Karpas-422 (cell line): ENCODE data around the gene CYSRT1. TPM values are rescaled to one million over a fixed set of nuclear protein-coding genes. Genes with fewer than 3 reads are reported as not detected.

ENCODE experiments used
- DNase-seq: peaks from one replicate; pipeline ENCODE4 v3.0.0-alpha.2; 2015
- H2AFZ ChIP-seq: fragments of 200-600 bp; sonication (generic); 2 replicates; pipeline ENCODE4 v1.6.1; 2014; ENCODE audit warnings: antibody characterized with exemption, low read length, mixed read lengths
- H3K27ac ChIP-seq: fragments of 200-600 bp; sonication (generic); 2 replicates; pipeline ENCODE4 v1.5.1; 2014; ENCODE audit warnings: mild to moderate bottlenecking, low read length, moderate library complexity
- H3K27me3 ChIP-seq: fragments of 200-600 bp; sonication (generic); 2 replicates; pipeline ENCODE4 v1.6.1; 2014; ENCODE audit warnings: low read length, mixed read lengths
- H3K36me3 ChIP-seq: fragments of 200-600 bp; sonication (generic); 2 replicates; pipeline ENCODE4 v1.6.1; 2014; ENCODE audit warnings: low read length, mixed read lengths; ENCODE audit not compliant: insufficient read depth
- H3K4me1 ChIP-seq: fragments of 200-600 bp; sonication (generic); 2 replicates; pipeline ENCODE4 v1.6.1; 2014; ENCODE audit warnings: mild to moderate bottlenecking, low read length, mixed read lengths
- H3K4me2 ChIP-seq: fragments of 200-600 bp; sonication (generic); 2 replicates; pipeline ENCODE4 v1.6.1; 2014; ENCODE audit warnings: low read length, low read depth, mild to moderate bottlenecking; ENCODE audit not compliant: poor library complexity, severe bottlenecking
- H3K4me3 ChIP-seq: fragments of 200-600 bp; sonication (generic); 2 replicates; pipeline ENCODE4 v1.5.1; 2014; ENCODE audit warnings: mild to moderate bottlenecking, antibody characterized with exemption, low read length, mixed read lengths
- H3K79me2 ChIP-seq: fragments of 200-600 bp; sonication (generic); 2 replicates; pipeline ENCODE4 v1.6.1; 2014; ENCODE audit warnings: mild to moderate bottlenecking, low read length, mixed read lengths
- H3K9ac ChIP-seq: fragments of 200-600 bp; sonication (generic); 2 replicates; pipeline ENCODE4 v1.6.0; 2014; ENCODE audit warnings: low read length
- H3K9me2 ChIP-seq: fragments of 200-600 bp; sonication (generic), shearing (Covaris generic); replicated peaks from 2 replicates; pipeline ENCODE4 v1.6.0; 2014; ENCODE audit warnings: mild to moderate bottlenecking, low read length, moderate library complexity; ENCODE audit not compliant: insufficient read depth
- H3K9me3 ChIP-seq: fragments of 300-700, 200-600 bp; sonication (generic); 2 replicates; pipeline ENCODE4 v1.6.1; 2014; ENCODE audit warnings: low read length, mixed read lengths
- H4K20me1 ChIP-seq: fragments of 200-600 bp; sonication (generic); 2 replicates; pipeline ENCODE4 v1.6.1; 2014; ENCODE audit warnings: mild to moderate bottlenecking, antibody characterized with exemption, low read length, low read depth; ENCODE audit not compliant: insufficient read depth
- total RNA-seq: library from RNA; depleted of rRNA; stranded (reverse); fragments of >200 nt; shearing (Covaris generic); gene quantifications from 2 replicates; pipeline ENCODE4 v1.2.3, GENCODE V29; 2014; ENCODE audit warnings: low replicate concordance

CYSRT1 gene
- total RNA-seq, 1 experiment from 2014 or later = 0.75 TPM

DNA sequence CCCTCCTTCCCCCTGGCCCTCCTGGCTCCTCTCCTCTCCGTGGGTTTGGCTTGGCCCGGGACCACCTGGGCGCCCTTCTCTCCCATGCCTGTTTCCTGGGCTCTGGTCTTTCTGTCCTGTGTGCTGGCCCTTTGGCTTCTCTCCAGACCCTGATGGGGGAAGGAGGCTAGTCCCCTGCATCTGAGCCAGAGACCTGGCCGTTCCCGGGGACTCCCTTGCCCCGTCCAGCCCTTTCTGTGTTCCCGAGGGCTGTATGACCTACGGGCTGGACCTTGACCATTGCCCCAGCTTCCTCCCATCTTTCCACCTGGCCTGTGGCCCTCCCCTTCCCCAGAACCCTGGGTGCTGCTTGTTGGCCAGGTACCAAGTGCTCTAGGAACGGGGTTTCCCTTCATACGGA lies 38.5 kb downstream of the CYSRT1 start:
- Histone ChIP-seq H3K79me2 (no peaks in the 10 kb centered on the region), H3K9me2 (no peaks in the 10 kb centered on the region), H4K20me1 (no peaks in the 10 kb centered on the region), H3K4me1 (peaks cover 20% of the 10 kb centered on the region), H3K27ac (no peak overlapping the region), H3K9me3 (no peaks in the 10 kb centered on the region), H2AFZ (no peak overlapping the region), H3K36me3 (peaks cover 10% of the 10 kb centered on the region), H3K4me3 (no peak overlapping the region), H3K4me2 (no peak overlapping the region), H3K9ac (no peak overlapping the region), H3K27me3 (no peaks in the 10 kb centered on the region)
- DNase-seq = no peak

DNA sequence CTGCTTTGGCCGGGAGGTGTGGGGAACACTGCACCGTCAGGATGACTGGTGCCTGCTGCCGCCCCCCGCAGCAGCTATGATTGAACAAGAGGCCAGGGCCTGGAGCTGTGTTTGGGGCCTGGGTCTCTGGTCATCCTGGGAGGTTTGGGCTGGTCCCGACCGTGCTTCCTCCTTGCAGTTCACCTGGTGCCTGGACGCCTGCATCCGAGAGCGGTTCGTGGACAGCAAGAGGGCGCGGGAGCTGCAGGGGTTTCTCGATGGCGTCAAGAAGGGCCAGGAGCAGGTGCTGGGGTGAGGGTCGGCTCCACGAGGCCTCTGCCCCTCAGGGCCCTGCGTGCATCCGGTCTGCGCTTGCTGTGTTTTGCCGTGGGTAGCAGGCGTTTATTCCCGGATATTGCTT lies 39.1 kb downstream of the CYSRT1 start:
- Histone ChIP-seq H3K36me3 (peaks cover 5% of the 10 kb centered on the region), H4K20me1 (no peaks in the 10 kb centered on the region), H3K9ac (no peak overlapping the region)

GRCh38 chr9:137265496-137266161 lies 40.7 kb downstream of the CYSRT1 start:
- Histone ChIP-seq H3K27me3 (no peaks in the 10 kb centered on the region), H2AFZ (no peak overlapping the region), H3K27ac (no peak overlapping the region), H4K20me1 (no peaks in the 10 kb centered on the region), H3K9me2 (no peaks in the 10 kb centered on the region), H3K36me3 (peaks cover 8% of the 10 kb centered on the region; the same call in 1 of the 2 replicates), H3K4me1 (peaks cover 36% of the 10 kb centered on the region), H3K9me3 (no peaks in the 10 kb centered on the region), H3K4me2 (no peak overlapping the region), H3K79me2 (0 out of 2 replicates have a peak, but pooled peaks cover 2% of the 10 kb centered on the region), H3K4me3 (no peak overlapping the region), H3K9ac (no peak overlapping the region)
- no peak for DNase-seq

More for the DNA sequence above, 39.1 kb downstream of the CYSRT1 start:
- no peak for DNase-seq
- H3K27ac ChIP-seq = no peak overlapping the region
- no peaks in the 10 kb centered on the region for H3K9me3 ChIP-seq
- H3K9me2 ChIP-seq = no peaks in the 10 kb centered on the region
- no peak overlapping the region for H3K4me2 ChIP-seq
- no peak overlapping the region for H2AFZ ChIP-seq
- H3K4me3 ChIP-seq = no peak overlapping the region
- no peaks in the 10 kb centered on the region for H3K27me3 ChIP-seq
- no peaks in the 10 kb centered on the region for H3K79me2 ChIP-seq
- peaks cover 26% of the 10 kb centered on the region for H3K4me1 ChIP-seq

DNA sequence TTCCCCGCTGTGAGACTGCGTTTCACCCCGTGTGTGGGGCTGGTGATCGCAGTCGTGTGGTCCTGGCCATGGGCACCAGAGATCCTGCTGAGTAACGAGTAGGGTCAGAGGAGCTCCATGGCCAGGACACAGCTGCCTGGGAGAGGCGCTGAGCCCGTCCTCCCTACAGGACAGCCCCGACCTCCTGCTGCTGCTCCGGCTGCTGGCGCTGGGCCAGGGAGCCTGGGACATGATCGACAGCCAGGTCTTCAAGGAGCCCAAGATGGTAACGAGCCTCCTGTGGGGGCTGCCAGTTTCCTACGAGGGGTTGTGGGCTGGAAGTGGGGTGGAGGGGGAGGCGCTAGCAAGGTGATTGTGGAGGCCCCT lies 41.2 kb downstream of the CYSRT1 start:
- Histone ChIP-seq H3K4me2 (no peak overlapping the region), H4K20me1 (no peaks in the 10 kb centered on the region), H2AFZ (no peak overlapping the region), H3K4me3 (no peak overlapping the region), H3K9me3 (no peaks in the 10 kb centered on the region), H3K27me3 (no peaks in the 10 kb centered on the region), H3K36me3 (peaks cover 8% of the 10 kb centered on the region; the same call in 1 of the 2 replicates), H3K9ac (no peak overlapping the region), H3K9me2 (no peaks in the 10 kb centered on the region), H3K79me2 (0 out of 2 replicates have a peak, but pooled peaks cover 2% of the 10 kb centered on the region), H3K27ac (no peak overlapping the region), H3K4me1 (peaks cover 36% of the 10 kb centered on the region)
- no peak for DNase-seq

GRCh38 chr9:137266585-137267453 lies 41.8 kb downstream of the CYSRT1 start:
- H3K79me2 ChIP-seq = 0 out of 2 replicates have a peak, but pooled peaks cover 2% of the 10 kb centered on the region
- H2AFZ ChIP-seq = no peak overlapping the region
- peaks cover 8% of the 10 kb centered on the region; the same call in 1 of the 2 replicates for H3K36me3 ChIP-seq
- no peak overlapping the region; the same call in 1 of the 2 replicates for H3K4me3 ChIP-seq
- no peaks in the 10 kb centered on the region for H3K9me3 ChIP-seq
- peak overlapping the region; percentile 72 for H3K9ac ChIP-seq
- H3K27ac ChIP-seq = peak overlapping the region; percentile 95
- no peaks in the 10 kb centered on the region for H4K20me1 ChIP-seq
- no peak overlapping the region for H3K4me2 ChIP-seq
- peaks cover 36% of the 10 kb centered on the region for H3K4me1 ChIP-seq
- H3K27me3 ChIP-seq = no peaks in the 10 kb centered on the region
- no peak for DNase-seq
- no peaks in the 10 kb centered on the region for H3K9me2 ChIP-seq

DNA sequence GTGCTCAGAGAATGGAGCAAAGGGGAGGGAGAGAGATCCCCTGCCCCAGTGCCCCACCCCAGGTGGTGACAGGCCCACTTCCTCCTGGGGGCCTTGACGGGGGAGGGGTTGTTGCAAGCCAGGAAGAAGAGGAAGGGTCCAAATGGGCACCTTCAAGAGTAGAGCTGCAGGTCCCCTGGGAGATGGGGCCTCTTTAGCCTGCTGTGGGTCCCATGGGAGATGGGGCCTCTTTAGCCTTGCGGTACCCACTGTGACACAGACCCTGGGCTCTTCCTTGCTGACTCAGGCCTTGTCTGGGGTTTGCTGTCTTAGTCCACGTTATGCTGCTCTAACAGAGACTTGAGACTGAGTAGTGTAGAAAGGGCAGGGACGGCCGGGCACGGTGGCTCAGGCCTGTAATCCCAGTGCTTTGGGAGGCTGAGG lies 43.0 kb downstream of the CYSRT1 start:
- Histone ChIP-seq H3K9me3 (no peaks in the 10 kb centered on the region), H3K79me2 (0 out of 2 replicates have a peak, but pooled peaks cover 2% of the 10 kb centered on the region), H3K4me2 (peak overlapping the region; percentile 70), H3K27ac (peak overlapping the region; percentile 95), H3K9ac (peak overlapping the region; percentile 72), H3K27me3 (no peaks in the 10 kb centered on the region), H3K4me1 (peaks cover 36% of the 10 kb centered on the region), H3K9me2 (no peaks in the 10 kb centered on the region), H2AFZ (no peak overlapping the region), H4K20me1 (no peaks in the 10 kb centered on the region), H3K36me3 (peaks cover 8% of the 10 kb centered on the region; the same call in 1 of the 2 replicates), H3K4me3 (peak overlapping the region; percentile 60)
- DNase-seq = peak; percentile 95

DNA sequence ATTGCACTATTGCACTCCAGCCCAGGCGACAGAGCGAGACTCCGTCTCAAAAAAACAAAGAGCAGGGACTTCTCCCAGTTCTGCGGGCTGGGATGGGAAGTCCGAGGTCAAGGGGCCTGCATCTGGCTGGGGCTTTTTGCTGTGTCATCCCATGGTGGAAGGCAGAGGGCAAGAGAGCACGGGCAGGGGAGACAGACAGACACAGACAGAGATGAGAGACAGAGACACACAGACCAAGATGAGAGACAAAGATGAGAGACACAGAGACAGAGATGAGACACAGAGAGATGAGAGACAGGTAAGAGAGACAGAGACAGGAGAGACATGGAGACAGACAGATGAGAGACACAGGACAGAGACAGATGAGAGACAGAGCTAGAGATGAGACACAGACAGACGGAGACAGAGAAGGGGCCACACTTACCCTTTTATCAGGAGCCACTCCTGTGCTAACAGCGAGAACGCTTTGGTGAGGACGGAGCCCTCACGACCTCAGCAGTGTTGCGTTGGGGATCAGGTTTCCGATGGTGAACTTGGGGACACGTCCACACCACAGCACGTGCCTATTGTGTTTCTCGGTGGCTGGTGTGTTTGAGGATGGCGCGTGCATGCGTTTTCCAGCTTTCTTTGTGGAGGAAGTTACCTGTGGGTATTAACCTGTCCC lies 43.7 kb downstream of the CYSRT1 start:
- DNase-seq = peak; percentile 61
- H3K4me2 ChIP-seq = peak overlapping the region; percentile 70
- no peak overlapping the region for H2AFZ ChIP-seq
- H3K27ac ChIP-seq = peak overlapping the region; percentile 95
- H4K20me1 ChIP-seq = no peaks in the 10 kb centered on the region
- H3K4me1 ChIP-seq = peaks cover 41% of the 10 kb centered on the region
- peaks cover 8% of the 10 kb centered on the region; the same call in 1 of the 2 replicates for H3K36me3 ChIP-seq
- H3K9me3 ChIP-seq = no peaks in the 10 kb centered on the region
- H3K79me2 ChIP-seq = 0 out of 2 replicates have a peak, but pooled peaks cover 2% of the 10 kb centered on the region
- H3K27me3 ChIP-seq = no peaks in the 10 kb centered on the region
- peak overlapping the region; percentile 60 for H3K4me3 ChIP-seq
- no peaks in the 10 kb centered on the region for H3K9me2 ChIP-seq
- peak overlapping the region; percentile 72 for H3K9ac ChIP-seq
